Stimulated activated CD4-positive, alpha-beta T cell treated with anti-CD3 and anti-CD28 coated beads, Interleukin-4, amount 100 ng/mL, for 48 hours (primary cell): Measurements from ENCODE around the gene LNPEP.
"Not testable (repeated sequence)": the region's sequence is repeated elsewhere in the genome, so short reads cannot be mapped to it uniquely, and the experiment has no call there.

ENCODE experiments used
- DNase-seq, 2 donors: peaks; one replicate each; pipeline ENCODE4 v3.0.0-alpha.2; 2020; ENCODE audit warnings: low read depth in 2 of 2

Gene LNPEP

DNA sequence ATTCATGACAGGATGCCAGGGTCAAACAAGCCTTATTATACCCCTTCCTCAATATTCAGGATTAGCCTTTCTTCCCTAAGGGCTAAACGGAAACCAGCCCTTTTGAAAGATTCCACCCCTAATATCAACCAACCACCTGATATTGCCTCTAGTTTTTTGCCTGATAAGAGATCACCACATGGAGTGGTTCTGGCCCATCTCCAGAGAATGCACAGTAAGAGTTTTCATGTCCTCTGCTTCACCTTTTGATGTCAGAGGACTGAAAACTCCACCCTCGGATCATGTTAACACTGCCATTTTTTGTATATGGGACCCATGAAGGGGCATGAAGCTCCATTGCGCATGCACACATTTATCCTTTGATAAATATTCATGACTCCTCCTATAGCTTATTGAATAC is 5.8 kb upstream of the LNPEP start:
- DNase-seq, result no peak

DNA sequence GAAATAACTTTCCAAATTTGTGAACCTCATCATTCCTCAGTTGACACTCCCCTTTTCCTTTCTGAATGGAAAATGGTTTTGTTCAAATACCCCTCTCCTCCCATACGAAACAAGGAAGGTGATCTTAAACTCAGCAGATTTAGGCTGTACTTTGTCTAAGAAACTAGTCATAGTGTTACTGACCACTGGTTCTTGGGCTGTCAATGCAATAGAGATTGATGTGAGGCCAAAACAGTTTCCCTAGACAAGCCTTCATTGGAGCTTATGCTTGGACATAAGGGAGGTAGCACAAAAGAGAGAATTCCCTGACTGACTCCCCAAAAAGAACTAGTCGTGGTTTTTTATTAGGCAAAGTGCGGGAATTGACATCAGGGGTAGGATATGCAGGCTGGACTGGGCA is 5.3 kb upstream of the LNPEP start:
- DNase-seq, result no peak

- DNase-seq, result not testable (repeated sequence)
Measured at GRCh38 chr5:96931037-96931436, 4.8 kb upstream of the LNPEP start.

DNA sequence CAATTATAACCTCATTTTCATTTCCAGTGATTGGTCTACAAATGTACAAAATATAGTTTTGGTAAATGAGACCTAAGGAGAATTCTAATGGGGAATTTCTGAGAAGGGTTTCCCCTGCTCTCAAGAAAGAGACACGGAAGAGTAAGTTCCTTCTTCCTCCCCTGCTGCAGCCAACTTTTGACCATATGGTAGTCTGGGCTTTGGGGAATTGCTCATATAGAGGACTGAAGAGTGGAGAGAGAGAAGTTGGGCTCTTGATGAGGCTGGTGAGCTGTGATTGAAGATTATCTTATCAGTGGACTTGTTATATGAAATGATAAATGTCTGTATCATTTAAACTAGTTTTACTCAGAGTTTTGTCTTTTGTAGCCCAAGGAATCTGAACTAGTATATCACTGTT is 4.3 kb upstream of the LNPEP start:
- DNase-seq, result no peak

- DNase-seq, result no peak
Measured at GRCh38 chr5:96932026-96932425, 3.9 kb upstream of the LNPEP start.

GRCh38 chr5:96933764-96934707 is 1.8 kb upstream of the LNPEP start:
- DNase-seq, result no peak

DNA sequence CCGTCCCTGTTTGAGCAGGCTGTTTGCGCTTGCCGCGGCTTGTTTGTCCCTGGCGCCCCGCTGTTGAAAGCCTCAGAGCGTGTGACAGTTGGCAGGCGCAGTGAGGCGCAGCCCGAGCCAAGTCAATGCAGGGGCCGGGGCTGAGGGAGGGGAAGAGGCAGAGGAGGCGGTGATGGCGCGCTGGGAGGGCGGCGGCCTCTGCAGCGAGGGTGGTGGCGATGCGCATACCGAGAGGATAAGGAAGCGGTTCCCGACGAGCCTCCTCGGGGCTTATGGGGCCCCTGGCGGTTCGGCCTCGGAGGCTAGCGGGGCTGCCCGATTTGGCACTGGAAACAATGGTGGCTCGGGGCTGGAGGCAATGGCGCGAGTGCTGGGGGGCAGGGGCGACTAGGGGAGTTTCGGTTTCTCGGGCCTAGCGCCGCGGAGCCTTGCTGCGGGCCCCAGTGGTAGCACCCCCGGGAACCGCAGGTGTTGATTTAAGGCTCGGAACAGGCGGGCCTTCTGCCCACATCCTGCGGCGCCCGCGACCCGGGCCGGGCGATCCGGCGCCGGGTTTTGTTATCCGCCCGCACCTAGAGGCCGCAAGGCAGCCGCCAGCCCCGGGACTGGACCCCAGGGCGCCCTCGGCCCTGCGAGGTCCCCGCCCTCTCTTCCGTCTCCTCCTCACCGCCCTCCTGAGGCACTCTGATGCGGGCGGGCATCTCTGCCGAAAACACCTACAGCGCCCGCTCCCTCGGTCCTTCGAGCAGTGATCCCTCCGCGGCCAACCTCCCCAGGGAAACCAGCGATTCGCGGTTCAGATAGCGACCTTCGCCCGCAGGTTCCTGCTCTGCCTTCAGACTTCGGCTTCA is 947 bp upstream of the LNPEP start:
- DNase-seq, result peak; percentile 85 to 90

GRCh38 chr5:96936431-96937320 is 796 bp downstream of the LNPEP start:
- DNase-seq, result peak; percentile 19 to 36

GRCh38 chr5:96940586-96940985 is 4.7 kb downstream of the LNPEP start:
- no peak for DNase-seq

- DNase-seq, result no peak
Measured at GRCh38 chr5:96941140-96941539, 5.3 kb downstream of the LNPEP start.

DNA sequence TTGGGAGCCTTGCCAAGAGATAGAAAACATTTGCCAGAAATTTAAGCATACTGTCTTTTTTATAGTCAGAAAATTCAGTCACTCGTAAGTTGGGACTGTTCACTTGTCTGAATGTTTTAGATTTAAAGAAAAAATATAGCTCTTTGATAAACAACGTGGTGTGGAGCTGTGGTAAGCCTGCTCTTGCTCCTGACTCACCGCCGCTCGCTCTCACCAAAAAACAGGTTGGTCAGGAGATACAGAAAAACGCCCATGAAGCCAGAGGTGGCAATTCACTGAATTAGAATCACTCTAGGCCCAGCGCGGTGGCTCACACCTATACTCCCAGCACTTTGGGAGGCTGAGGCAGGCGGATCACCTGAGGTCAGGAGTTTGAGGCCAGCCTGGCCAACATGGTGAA is 6.2 kb downstream of the LNPEP start:
- DNase-seq, result no peak

DNA sequence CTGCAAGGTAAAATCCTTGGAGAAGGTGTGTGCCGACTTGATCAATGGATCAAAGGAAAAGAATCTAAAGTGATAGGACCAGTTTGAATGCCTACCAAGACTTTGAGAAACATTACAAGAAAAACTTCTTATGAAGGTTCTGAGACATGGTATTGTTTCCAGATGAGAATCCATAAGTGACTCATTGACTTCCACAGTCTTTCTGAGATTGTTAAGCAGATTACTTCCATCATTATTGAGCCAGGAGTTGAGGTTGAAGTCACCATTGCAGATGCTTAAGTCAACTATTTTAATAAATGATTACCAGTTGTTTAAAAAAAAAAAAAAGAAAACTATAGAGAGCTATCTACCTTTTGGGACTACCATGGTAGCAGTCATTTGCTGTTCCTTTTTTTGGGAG is 7.0 kb downstream of the LNPEP start:
- no peak for DNase-seq

DNA sequence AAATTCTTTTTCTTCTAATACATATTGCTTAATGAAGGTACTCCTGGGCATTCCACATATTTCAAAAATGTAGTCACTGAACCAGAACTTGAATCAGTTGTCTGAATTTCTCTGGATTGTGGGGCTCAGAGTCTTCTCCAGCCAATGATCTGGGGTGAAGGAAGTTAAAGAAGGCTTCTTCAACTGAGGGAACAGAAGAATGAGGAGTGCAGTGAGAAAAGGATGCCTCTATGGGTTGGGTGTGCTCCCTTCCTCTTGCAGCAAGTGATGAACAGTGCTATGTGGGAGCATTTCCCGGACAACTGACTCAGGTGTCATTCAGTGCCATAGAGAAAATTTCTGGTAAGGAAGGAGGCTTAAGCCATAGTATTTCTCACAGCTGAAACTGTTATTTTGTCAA is 7.9 kb downstream of the LNPEP start:
- DNase-seq, result no peak

DNA sequence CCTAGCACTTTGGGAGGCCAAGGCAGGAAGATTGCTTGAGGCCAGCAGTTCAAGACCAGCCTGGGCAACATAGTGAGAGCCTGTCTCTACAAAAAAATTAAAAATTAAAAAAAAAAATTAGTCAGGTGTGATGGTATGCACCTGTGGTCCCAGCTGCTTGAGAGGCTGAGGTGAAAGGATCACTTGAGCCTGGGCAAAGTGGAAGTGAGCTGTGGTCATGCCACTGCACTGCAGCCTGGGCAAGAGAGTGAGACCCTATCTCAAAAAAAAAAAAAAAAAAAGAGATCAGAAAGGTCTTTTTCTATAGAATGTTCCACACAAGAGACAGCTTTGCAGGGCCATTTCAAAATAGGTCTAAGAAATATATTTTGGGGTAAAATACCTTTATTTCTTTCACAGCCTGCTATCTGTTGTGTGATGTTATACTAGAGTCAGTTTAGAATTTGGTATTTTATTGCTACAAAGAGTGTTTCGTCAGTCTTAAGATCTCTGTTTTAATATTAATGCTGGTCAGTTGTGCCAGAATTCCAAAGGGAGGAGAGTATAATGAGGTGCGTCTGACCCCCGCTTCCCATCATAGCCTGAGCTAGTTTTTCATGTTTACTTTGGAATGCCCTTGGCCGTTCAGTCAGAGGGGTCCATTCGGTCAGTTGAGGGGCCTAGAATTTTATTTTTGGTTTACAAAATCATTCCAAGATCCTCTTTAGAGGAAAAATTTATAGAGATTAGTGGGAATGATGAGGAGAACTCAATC is 9.4 kb downstream of the LNPEP start:
- no peak for DNase-seq

DNA sequence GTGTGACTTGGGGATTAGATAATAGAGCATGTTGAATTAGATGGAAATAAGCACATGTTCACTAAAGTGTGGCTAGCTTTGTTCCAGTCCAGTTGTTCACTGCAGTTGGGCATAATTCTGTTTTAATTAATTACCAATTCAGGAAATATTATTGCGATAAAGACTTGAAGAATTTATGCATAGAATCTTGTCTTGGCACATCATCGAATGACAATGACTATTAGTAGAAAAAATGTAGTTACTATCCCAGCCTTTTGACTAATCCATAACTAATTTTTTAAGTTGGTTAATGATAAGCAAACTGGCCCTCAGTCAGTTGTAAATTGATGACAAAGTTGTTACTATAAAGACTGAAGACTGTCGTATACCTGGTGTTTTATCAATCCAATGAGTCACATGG is 10.5 kb downstream of the LNPEP start:
- no peak for DNase-seq

DNA sequence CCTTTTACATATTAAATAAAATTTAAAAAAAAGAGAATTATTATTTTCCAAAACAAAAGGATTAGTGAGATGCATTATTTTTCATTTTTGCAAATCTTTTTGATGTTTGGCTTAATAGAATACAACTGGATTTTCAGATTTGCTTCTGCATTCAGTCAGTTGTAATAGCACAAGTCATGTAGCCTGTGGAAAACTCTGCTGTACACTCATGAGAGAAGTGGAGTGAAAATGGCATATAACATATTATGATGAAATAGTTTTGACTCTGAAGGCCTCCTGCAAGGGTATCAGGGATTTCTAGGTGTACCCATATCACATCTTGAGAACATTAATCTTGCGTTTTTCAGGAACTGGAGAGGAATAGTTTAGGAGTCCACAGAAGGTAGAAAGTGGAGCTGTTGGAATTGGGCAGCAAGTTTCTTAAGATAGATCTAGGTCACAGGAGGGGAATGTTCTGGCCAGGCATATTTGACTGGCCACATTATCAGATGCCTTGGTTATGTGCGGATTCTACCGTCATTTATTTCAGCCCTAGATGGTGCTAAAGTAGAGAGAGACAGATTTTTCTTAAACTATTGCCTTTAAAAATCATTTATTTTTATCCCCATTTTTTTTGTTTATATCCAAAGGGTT is 16.4 kb downstream of the LNPEP start:
- DNase-seq, result no peak

DNA sequence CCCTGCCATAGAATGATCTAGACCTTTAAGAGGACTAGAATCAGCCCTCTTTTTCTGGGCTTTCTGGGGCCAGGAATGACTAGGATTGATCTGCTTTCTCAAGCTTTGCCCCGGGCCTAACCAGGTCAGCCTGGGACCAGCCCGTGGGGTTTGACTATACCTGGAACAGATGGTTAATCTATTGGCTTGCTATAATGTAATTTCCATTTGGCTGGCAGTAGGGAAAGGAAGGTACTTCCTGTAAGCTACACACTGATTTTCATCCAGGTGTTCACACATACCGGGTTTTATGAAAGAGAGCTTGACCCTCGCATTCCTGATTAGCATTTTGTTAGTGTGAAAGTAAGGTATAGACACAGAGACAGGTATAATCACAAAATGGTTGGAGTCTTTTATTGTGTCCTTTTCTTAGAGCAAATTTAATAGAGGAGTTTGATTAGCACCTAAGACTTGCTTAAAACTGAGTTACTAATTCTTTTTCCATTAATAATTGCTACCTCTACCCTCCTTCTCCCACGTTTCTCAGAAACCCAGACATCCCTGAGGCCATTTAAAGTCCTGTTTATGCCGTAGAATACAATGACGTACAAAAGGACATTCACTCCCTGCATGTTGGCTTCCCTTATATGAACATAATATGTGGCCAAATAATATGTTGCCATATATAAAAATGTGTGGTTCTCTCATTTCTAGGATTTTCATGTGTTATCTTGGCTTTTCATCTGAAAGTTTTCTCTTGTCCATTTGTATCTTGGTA is 17.3 kb downstream of the LNPEP start:
- DNase-seq, result no peak

GRCh38 chr5:96957254-96958049 is 21.6 kb downstream of the LNPEP start:
- peak in 1 of 2 donors; percentile 30 for DNase-seq

DNA sequence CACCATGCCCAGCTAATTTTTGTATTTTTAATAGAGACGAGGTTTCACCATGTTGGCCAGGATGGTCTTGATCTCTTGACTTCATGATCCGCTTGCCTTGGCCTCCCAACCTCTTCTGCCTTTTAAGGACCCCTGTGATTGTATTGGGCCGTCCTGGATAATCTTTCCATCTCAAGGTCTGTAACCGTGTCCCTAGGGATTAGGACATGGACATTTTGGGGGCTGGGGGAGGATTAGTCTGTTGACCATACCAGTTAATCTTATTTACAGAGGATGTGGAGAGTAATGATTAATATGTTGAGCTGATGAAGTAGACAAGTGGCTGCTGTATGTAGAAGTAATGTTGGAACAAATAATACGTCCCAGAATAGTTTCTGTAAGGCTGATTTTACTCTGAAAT is 23.1 kb downstream of the LNPEP start:
- DNase-seq, result no peak
